Uterus (tissue), 4 donors: ENCODE measurements around the gene SCFD2. TPM values are rescaled to one million over a fixed set of nuclear protein-coding genes. Genes with fewer than 3 reads are reported as not detected.

Experiments used
- DNase-seq, 2 donors: peaks; one replicate each; pipeline ENCODE4 v3.0.0-alpha.2; 2019 to 2020
- H3K27ac ChIP-seq, 2 donors: fragments of 200-600 bp; sonication (generic); 1 replicate in 1 of 2; 2 replicates in 1 of 2; pipeline ENCODE4 v1.5.1; 2016 to 2018
- H3K27me3 ChIP-seq, 2 donors: fragments of 200-600 bp; sonication (generic); one replicate each; pipeline ENCODE4 v1.5.1; 2018 to 2019; ENCODE audit warnings: control low read depth in 1 of 2
- H3K36me3 ChIP-seq, 2 donors: fragments of 200-600 bp; sonication (generic); one replicate each; pipeline ENCODE4 v1.5.1; 2019; ENCODE audit warnings: control low read depth in 1 of 2
- H3K4me1 ChIP-seq, 2 donors: fragments of 200-600 bp; sonication (generic); one replicate each; pipeline ENCODE4 v1.5.1; 2018 to 2019; ENCODE audit warnings: control low read depth in 1 of 2
- H3K4me3 ChIP-seq, 2 donors: fragments of 200-600 bp; sonication (generic); 1 replicate in 1 of 2; 2 replicates in 1 of 2; pipeline ENCODE4 v1.5.1; 2018 to 2019; ENCODE audit warnings: mild to moderate bottlenecking in 1 of 2
- H3K9me3 ChIP-seq, 2 donors: fragments of 200-600 bp; sonication (generic); one replicate each; pipeline ENCODE4 v1.5.1; 2019; ENCODE audit warnings: control low read depth in 1 of 2
- POLR2A ChIP-seq, 2 donors: fragments of 450-650 bp; IDR thresholded peaks; one replicate each; pipeline ENCODE4 v1.6.1; 2016; ENCODE audit warnings: antibody characterized with exemption in 2 of 2, mild to moderate bottlenecking in 1 of 2, moderate library complexity in 1 of 2
- intact Hi-C: fragments of 100-400 bp; cut with DNase I; formaldehyde crosslinking; loops from one replicate; pipeline ENCODE4 v1.15.1; 2023; ENCODE audit warnings: low total_unique reads
- total RNA-seq, 4 donors: library from RNA; depleted of rRNA in 3 of 4; stranded (reverse); fragments of >200 nt in 3 of 4; gene quantifications; one replicate each; pipeline versions ENCODE4 v1.1.0 to v1.2.4, GENCODE V29; 2014 to 2023
- TF ChIP-seq, protein P1 (sequence below), 4 experiments: fragments of 200-600 bp in 2 of 4; fragments of 450-650 bp in 2 of 4; sonication (generic) in 2 of 4; IDR thresholded peaks; one replicate each; pipeline ENCODE4 v1.5.1; 2016 to 2019; ENCODE audit warnings: antibody characterized with exemption in 4 of 4, mild to moderate bottlenecking in 2 of 4, moderate library complexity in 1 of 4
- donor health status: DM: yes; HTN: yes; CAD: no.

SCFD2 gene
- total RNA-seq, 4 donors from 2014 or later: 19.6 to 36.2 (median 24.5) TPM

- H3K36me3 ChIP-seq: no peaks in the 10 kb centered on the region
- no peaks in the 10 kb centered on the region for H3K27me3 ChIP-seq
- H3K4me1 ChIP-seq: no peaks in the 10 kb centered on the region
- DNase-seq: no peak
- H3K27ac ChIP-seq: no peak overlapping the region
- intact Hi-C loops: no loop called here
- H3K4me3 ChIP-seq: no peak overlapping the region
- TF ChIP-seq, protein P1, sequence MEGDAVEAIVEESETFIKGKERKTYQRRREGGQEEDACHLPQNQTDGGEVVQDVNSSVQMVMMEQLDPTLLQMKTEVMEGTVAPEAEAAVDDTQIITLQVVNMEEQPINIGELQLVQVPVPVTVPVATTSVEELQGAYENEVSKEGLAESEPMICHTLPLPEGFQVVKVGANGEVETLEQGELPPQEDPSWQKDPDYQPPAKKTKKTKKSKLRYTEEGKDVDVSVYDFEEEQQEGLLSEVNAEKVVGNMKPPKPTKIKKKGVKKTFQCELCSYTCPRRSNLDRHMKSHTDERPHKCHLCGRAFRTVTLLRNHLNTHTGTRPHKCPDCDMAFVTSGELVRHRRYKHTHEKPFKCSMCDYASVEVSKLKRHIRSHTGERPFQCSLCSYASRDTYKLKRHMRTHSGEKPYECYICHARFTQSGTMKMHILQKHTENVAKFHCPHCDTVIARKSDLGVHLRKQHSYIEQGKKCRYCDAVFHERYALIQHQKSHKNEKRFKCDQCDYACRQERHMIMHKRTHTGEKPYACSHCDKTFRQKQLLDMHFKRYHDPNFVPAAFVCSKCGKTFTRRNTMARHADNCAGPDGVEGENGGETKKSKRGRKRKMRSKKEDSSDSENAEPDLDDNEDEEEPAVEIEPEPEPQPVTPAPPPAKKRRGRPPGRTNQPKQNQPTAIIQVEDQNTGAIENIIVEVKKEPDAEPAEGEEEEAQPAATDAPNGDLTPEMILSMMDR (IDR thresholded peaks at IDR 0.05): no peak
- TF ChIP-seq POLR2A (IDR thresholded peaks at IDR 0.05): no peak
- H3K9me3 ChIP-seq: no peaks in the 10 kb centered on the region
Observed at GRCh38 chr4:52925531-52925968, 440.3 kb downstream of the SCFD2 start.

DNA sequence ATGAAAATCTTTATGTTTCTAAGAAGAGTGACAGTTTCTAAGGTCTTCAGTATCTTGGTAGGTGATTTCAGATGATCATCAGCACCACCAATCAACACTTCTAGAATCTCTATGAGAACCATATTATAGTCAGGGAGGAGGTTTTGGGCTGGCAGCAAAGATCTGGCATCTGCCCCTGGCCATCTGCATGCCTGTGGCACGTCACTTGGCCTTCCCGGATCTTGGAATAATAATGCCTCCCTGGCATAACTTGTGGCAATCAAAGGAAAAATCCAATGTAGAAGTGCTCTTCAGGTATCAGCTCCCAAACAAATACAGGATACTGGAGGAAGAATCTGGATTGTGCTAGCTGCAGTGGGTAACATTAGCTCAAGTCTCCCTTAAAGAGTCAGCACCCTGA, 446.4 kb downstream of the SCFD2 start:
- intact Hi-C loops: no loop called here
- no peaks in the 10 kb centered on the region for H3K27me3 ChIP-seq
- H3K4me3 ChIP-seq: no peak overlapping the region
- TF ChIP-seq POLR2A (IDR thresholded peaks at IDR 0.05): no peak
- TF ChIP-seq, protein P1 (IDR thresholded peaks at IDR 0.05): no peak
- H3K36me3 ChIP-seq: no peaks in the 10 kb centered on the region
- H3K9me3 ChIP-seq: no peaks in the 10 kb centered on the region
- H3K4me1 ChIP-seq: no peaks in the 10 kb centered on the region
- no peak for DNase-seq
- no peak overlapping the region for H3K27ac ChIP-seq

GRCh38 chr4:52917817-52918216, 448.0 kb downstream of the SCFD2 start:
- no peak for DNase-seq
- intact Hi-C loops: no loop called here

DNA sequence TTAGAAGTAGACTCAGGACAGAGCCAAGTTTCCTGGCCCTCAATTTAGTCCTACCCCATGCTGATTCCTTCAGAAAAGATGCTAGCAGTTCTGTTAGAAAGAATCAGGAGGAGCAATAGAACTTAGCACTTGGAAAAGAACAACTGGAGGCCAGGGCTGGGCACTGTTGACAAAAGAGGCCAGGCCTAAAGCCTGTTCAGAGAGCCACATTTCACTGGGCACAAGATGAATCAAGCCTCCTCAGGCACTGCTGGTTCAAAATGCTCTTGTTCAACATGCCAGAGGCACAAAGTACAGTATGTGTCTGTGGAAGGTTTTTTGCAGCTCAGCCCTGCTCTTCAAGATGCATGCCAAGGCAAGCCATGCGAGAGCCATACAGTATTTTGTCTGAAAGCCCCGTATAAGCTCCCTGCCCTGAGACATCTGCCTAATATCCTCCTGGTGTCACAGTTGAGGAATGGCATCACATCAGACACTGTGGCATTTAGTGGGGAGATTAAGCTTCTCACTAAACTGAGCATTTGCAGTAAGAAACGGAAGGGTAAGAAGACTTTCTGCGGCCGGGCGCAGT, 450.0 kb downstream of the SCFD2 start:
- Histone ChIP-seq H3K4me1 (no peaks in the 10 kb centered on the region), H3K9me3 (no peaks in the 10 kb centered on the region), H3K4me3 (no peak overlapping the region), H3K27ac (no peak overlapping the region), H3K36me3 (no peaks in the 10 kb centered on the region), H3K27me3 (no peaks in the 10 kb centered on the region)
- intact Hi-C loops: no loop called here
- DNase-seq: no peak
- TF ChIP-seq, protein P1 (IDR thresholded peaks at IDR 0.05): no peak
- TF ChIP-seq POLR2A (IDR thresholded peaks at IDR 0.05): no peak

More at GRCh38 chr4:52917817-52918216, 448.0 kb downstream of the SCFD2 start:
- Histone ChIP-seq H3K4me1 (no peaks in the 10 kb centered on the region), H3K36me3 (no peaks in the 10 kb centered on the region), H3K27ac (no peak overlapping the region), H3K27me3 (no peaks in the 10 kb centered on the region), H3K4me3 (no peak overlapping the region), H3K9me3 (no peaks in the 10 kb centered on the region)
- TF ChIP-seq, protein P1 (IDR thresholded peaks at IDR 0.05): no peak
- no peak for TF ChIP-seq POLR2A (IDR thresholded peaks at IDR 0.05)

DNA sequence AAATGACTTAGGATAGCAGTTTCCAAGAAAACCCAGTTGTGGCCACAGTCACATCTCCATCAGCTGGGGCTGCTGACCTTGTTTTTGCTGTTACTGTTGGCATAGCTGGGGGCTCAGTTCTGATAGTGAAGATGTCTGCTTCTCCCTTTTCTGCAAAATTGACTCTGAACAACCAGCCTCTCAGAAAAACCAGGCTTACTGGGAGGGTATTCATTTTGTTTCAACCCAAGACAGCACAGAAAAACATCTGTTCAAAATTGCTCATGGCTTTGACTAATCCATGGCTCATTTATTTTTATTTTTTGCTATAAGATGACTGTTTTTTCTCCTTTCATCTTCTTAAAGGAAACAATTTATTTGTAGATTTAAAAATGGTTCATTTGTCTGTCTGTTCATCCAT, 450.7 kb downstream of the SCFD2 start:
- no peaks in the 10 kb centered on the region for H3K9me3 ChIP-seq
- H3K4me1 ChIP-seq: no peaks in the 10 kb centered on the region
- TF ChIP-seq, protein P1 (IDR thresholded peaks at IDR 0.05): no peak
- no peak for DNase-seq
- intact Hi-C loops: no loop called here
- no peak overlapping the region for H3K27ac ChIP-seq
- no peaks in the 10 kb centered on the region for H3K27me3 ChIP-seq
- no peak overlapping the region for H3K4me3 ChIP-seq
- H3K36me3 ChIP-seq: no peaks in the 10 kb centered on the region
